Astrocyte (in vitro differentiated cells and primary cell): Measurements from ENCODE around the gene ARHGAP25. TPM values are rescaled to one million over a fixed set of nuclear protein-coding genes. Genes with fewer than 3 reads are reported as not detected.

ENCODE experiments used
- DNase-seq: peaks from one replicate; pipeline ENCODE4 v3.0.0-alpha.2; 2010; ENCODE audit warnings: low read depth
- FAIRE-seq: peaks from 2 replicates; lab custom pipeline; 2011; peaks lifted over from hg19 to GRCh38; lab: Jason Lieb, UNC
- H2AFZ ChIP-seq: 2 replicates; pipeline ENCODE4 v1.6.0; 2012; ENCODE audit warnings: low read depth, low read length, inconsistent platforms
- H3K27ac ChIP-seq: 2 replicates; pipeline ENCODE4 v1.5.1; 2011; ENCODE audit warnings: low read depth, low read length, inconsistent platforms
- H3K27me3 ChIP-seq: 2 replicates; pipeline ENCODE4 v1.6.0; 2011; ENCODE audit warnings: low read length, inconsistent platforms; ENCODE audit not compliant: insufficient read depth
- H3K36me3 ChIP-seq: 2 replicates; pipeline ENCODE4 v1.5.1; 2011; ENCODE audit warnings: low read length, inconsistent platforms; ENCODE audit not compliant: insufficient read depth
- H3K4me1 ChIP-seq: 2 replicates; pipeline ENCODE4 v1.5.1; 2011; ENCODE audit warnings: low read length, inconsistent platforms; ENCODE audit not compliant: insufficient read depth
- H3K4me2 ChIP-seq: 2 replicates; pipeline ENCODE4 v1.6.0; 2012; ENCODE audit warnings: low read length, inconsistent platforms
- H3K4me3 ChIP-seq: 2 replicates; pipeline ENCODE4 v1.5.1; 2011; ENCODE audit warnings: low read depth, mild to moderate bottlenecking, low read length, inconsistent platforms; ENCODE audit not compliant: insufficient read depth
- H3K79me2 ChIP-seq: 2 replicates; pipeline ENCODE4 v1.6.0; 2012; ENCODE audit warnings: mild to moderate bottlenecking, low read length, inconsistent platforms; ENCODE audit not compliant: insufficient read depth
- H3K9ac ChIP-seq: 2 replicates; pipeline ENCODE4 v1.6.0; 2012; ENCODE audit warnings: mild to moderate bottlenecking, low read length, inconsistent platforms
- H3K9me3 ChIP-seq: 2 replicates; pipeline ENCODE4 v1.5.1; 2012; ENCODE audit warnings: low read depth, mild to moderate bottlenecking, low read length, inconsistent platforms; ENCODE audit not compliant: insufficient read depth
- H4K20me1 ChIP-seq: 2 replicates; pipeline ENCODE4 v1.6.0; 2012; ENCODE audit warnings: low read length, inconsistent platforms; ENCODE audit not compliant: insufficient read depth
- H3K27ac Mint-ChIP-seq: one replicate; pipeline ENCODE4 v1.8.0; 2021; ENCODE audit warnings: mild to moderate bottlenecking, mixed read lengths; ENCODE audit not compliant: unreplicated experiment
- H3K27me3 Mint-ChIP-seq: one replicate; pipeline ENCODE4 v1.8.0; 2021; ENCODE audit warnings: low read depth, mixed read lengths; ENCODE audit not compliant: unreplicated experiment
- H3K36me3 Mint-ChIP-seq: one replicate; pipeline ENCODE4 v1.8.0; 2021; ENCODE audit warnings: low read depth, mixed read lengths; ENCODE audit not compliant: unreplicated experiment
- H3K4me1 Mint-ChIP-seq: one replicate; pipeline ENCODE4 v1.8.0; 2021; ENCODE audit warnings: low read depth, mixed read lengths; ENCODE audit not compliant: unreplicated experiment
- H3K4me3 Mint-ChIP-seq: one replicate; pipeline ENCODE4 v1.8.0; 2021; ENCODE audit warnings: mild to moderate bottlenecking, moderate library complexity, mixed read lengths; ENCODE audit not compliant: unreplicated experiment
- H3K9me3 Mint-ChIP-seq: one replicate; pipeline ENCODE4 v1.8.0; 2021; ENCODE audit warnings: mild to moderate bottlenecking, mixed read lengths; ENCODE audit not compliant: unreplicated experiment
- CTCF ChIP-seq: IDR thresholded peaks from 2 replicates; pipeline ENCODE4 v1.5.1; 2011; ENCODE audit warnings: low read depth, mild to moderate bottlenecking, inconsistent platforms, low read length, moderate library complexity; ENCODE audit not compliant: insufficient read depth
- EZH2 ChIP-seq: IDR thresholded peaks from 2 replicates; pipeline ENCODE4 v1.6.1; 2012; ENCODE audit warnings: mild to moderate bottlenecking, low read length, inconsistent platforms; ENCODE audit not compliant: insufficient read depth
- total RNA-seq: library from RNA; stranded (reverse); gene quantifications from 2 replicates; pipeline ENCODE4 v1.2.1, GENCODE V29; 2021

Gene ARHGAP25
- total RNA-seq, 1 donor from 2014 or later = 0.30 TPM

- Histone ChIP-seq H3K9me3 (no peaks in the 10 kb centered on the region), H3K9ac (no peak overlapping the region), H3K27ac (no peak overlapping the region), H3K36me3 (no peaks in the 10 kb centered on the region), H3K27me3 (no peaks in the 10 kb centered on the region), H3K4me2 (no peak overlapping the region), H3K4me1 (peaks cover 10% of the 10 kb centered on the region), H3K79me2 (no peaks in the 10 kb centered on the region), H3K4me3 (no peak overlapping the region), H4K20me1 (no peaks in the 10 kb centered on the region), H2AFZ (no peak overlapping the region)
- Mint-ChIP-seq H3K36me3 (no peaks in the 10 kb centered on the region), H3K4me1 (peaks cover 7% of the 10 kb centered on the region), H3K27ac (no peak overlapping the region), H3K9me3 (no peaks in the 10 kb centered on the region), H3K4me3 (no peak overlapping the region), H3K27me3 (peaks cover 4% of the 10 kb centered on the region)
- TF ChIP-seq CTCF (no peak), EZH2 (no peak)
- no peak for DNase-seq
- FAIRE-seq = no peak
Observed at GRCh38 chr2:68741805-68742306, 7.2 kb downstream of the ARHGAP25 start.

- TF ChIP-seq CTCF = no peak
- TF ChIP-seq EZH2 = no peak
- Histone ChIP-seq H3K4me3 (no peak overlapping the region), H3K9me3 (no peaks in the 10 kb centered on the region), H3K4me1 (peaks cover 10% of the 10 kb centered on the region), H3K9ac (no peak overlapping the region), H2AFZ (no peak overlapping the region), H3K79me2 (no peaks in the 10 kb centered on the region), H3K27ac (no peak overlapping the region), H3K36me3 (no peaks in the 10 kb centered on the region), H3K27me3 (no peaks in the 10 kb centered on the region), H4K20me1 (no peaks in the 10 kb centered on the region), H3K4me2 (no peak overlapping the region)
- peaks cover 4% of the 10 kb centered on the region for H3K27me3 Mint-ChIP-seq
- no peak overlapping the region for H3K27ac Mint-ChIP-seq
- H3K4me3 Mint-ChIP-seq = no peak overlapping the region
- H3K4me1 Mint-ChIP-seq = peaks cover 7% of the 10 kb centered on the region
- no peaks in the 10 kb centered on the region for H3K9me3 Mint-ChIP-seq
- DNase-seq (no peak), FAIRE-seq (no peak)
- H3K36me3 Mint-ChIP-seq = no peaks in the 10 kb centered on the region
Observed at GRCh38 chr2:68742626-68743415, 8.2 kb downstream of the ARHGAP25 start.

DNA sequence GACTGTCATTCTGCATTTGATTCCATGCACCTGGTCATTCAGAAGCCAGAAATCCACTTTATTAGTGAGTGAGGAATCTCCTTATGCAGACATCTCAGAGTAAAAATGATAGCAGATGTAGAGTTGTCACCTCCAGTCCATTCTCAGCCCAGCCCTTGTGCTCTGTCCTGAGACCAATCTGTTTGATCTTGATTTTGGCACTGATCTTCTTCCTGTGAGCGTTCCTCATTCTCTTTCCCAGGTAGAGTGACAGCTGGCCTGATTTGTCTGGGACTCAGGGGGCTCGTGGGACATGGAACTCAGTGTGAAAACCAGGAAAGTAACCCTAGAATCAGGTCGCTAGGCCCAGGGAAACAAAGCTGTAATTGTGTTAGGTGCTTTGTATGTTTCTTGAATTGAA lies 8.9 kb downstream of the ARHGAP25 start:
- Histone ChIP-seq H3K9me3 (no peaks in the 10 kb centered on the region), H4K20me1 (no peaks in the 10 kb centered on the region), H3K4me2 (no peak overlapping the region), H3K27me3 (no peaks in the 10 kb centered on the region), H3K4me3 (no peak overlapping the region), H3K9ac (no peak overlapping the region), H3K4me1 (peaks cover 10% of the 10 kb centered on the region), H3K27ac (no peak overlapping the region), H2AFZ (no peak overlapping the region), H3K36me3 (no peaks in the 10 kb centered on the region), H3K79me2 (no peaks in the 10 kb centered on the region)
- Mint-ChIP-seq H3K36me3 (no peaks in the 10 kb centered on the region), H3K4me1 (peaks cover 7% of the 10 kb centered on the region), H3K27me3 (peaks cover 8% of the 10 kb centered on the region), H3K9me3 (no peaks in the 10 kb centered on the region), H3K4me3 (no peak overlapping the region), H3K27ac (no peak overlapping the region)
- FAIRE-seq = no peak
- no peak for DNase-seq
- TF ChIP-seq EZH2 (no peak), CTCF (no peak)
